ENCODE measurements around the gene PROK2.

Gene PROK2

DNA sequence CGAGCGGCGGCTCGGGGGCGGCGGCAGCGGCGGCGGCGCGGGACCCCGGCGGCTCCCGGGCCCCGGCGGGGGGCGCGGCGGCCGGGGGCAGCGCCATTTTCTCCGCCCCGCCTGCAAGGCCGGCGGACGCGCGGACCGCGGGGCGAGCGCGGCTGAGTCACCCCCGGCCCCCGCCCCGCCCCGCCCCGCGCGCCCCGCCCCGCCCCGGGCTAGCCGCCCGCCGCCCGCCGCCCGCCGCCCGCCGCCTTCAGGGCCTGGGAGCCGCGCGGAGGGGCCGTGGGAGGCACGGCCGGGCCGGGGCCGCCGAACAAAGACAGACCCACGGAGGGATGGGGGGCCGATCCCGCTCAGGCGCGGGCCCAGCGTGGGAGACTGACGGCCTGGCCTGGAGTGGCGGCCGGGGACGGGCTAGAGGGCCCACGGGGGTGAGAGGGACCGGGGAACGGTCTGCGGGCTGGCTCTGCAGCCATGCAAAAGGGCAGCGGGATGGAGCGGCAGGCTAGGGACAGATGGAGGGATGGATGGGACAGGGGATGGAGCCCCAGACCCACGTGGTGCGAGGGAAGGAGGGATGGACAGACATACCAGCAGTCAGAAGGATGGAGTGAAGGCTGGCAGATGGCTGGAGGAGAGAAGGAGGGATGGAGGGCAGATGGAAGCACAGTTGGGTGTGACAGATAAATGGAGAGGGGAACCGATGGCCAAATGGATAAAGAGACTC lies 59.5 kb downstream of the PROK2 start, which contains the start of gene EIF4E3:
EIF4E3 (minus strand) TSS at position 132 of the 721 bp plus-strand sequence; CDS start at position 97, 35 bp downstream.
- H3K27me3 ChIP-seq (ENCODE audit: control insufficient read depth in 5 of 5, insufficient read depth in 4 of 5, low read length in 5 of 5): no peaks in the 10 kb centered on the region
- peak within 1 kb of the TSS; percentile 50 for H3K27ac ChIP-seq (ENCODE audit: low read depth, low read length)
- peak within 1 kb of the TSS; percentile 67 to 94 (median 81) for H3K4me3 ChIP-seq (ENCODE audit: low read depth in 1 of 5, low read length in 5 of 5)
- H3K9me3 ChIP-seq (ENCODE audit: control insufficient read depth in 5 of 5, low read length in 5 of 5): no peaks in the 10 kb centered on the region
- peaks cover 0 to 2% (median 0%) of the 10 kb centered on the region in 5 donors for H3K36me3 ChIP-seq (ENCODE audit: control insufficient read depth in 5 of 5, insufficient read depth in 5 of 5, low read length in 5 of 5)
- H3K9ac ChIP-seq (ENCODE audit: low read length in 5 of 5): peak within 1 kb of the TSS in 4 of 5 donors; percentile 29 to 86 (median 80)
- H3K4me1 ChIP-seq (ENCODE audit: control insufficient read depth in 5 of 5, insufficient read depth in 5 of 5, low read length in 5 of 5): peaks cover 9 to 37% (median 24%) of the 10 kb centered on the region in 5 donors

DNA sequence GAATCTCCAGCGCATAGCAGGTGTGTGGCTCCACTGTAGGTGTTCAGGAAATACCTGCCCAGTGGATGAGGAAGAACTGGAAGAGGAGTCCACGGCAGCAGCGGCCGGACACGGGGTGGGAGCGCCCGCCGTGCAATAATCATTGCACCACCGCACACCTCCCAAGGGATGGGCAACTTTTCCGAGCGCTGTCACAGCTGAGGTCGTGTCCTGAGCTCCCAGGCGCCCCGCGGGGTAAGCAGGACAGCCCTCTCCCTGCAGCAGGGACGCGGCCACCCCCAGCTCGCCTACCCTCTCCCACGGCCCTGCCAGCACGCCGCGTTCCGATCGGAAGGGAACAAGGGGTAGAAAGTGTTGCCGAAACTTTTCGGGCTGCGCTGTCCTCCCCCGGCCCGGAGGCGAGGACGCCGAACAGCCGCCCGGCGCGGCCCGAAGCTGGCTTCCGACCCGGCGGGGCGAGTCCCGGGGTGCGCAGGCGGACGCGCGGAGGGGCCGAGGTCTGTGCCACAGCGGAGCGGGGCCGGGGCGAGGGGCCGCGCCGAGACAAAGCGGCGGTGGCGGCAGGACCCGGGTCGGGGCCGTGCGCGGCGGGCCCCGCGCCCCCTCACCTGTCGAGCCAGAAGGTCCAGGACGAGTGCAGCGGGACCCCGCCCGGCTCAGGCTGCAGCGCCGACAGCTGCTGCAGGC lies 60.2 kb downstream of the PROK2 start:
- no peaks in the 10 kb centered on the region for H3K9me3 ChIP-seq (ENCODE audit: control insufficient read depth in 5 of 5, low read length in 5 of 5)
- H3K9ac ChIP-seq (ENCODE audit: low read length in 5 of 5): peak overlapping the region in 4 of 5 donors; percentile 29 to 86 (median 80)
- peaks cover 6 to 33% (median 22%) of the 10 kb centered on the region in 5 donors for H3K4me1 ChIP-seq (ENCODE audit: control insufficient read depth in 5 of 5, insufficient read depth in 5 of 5, low read length in 5 of 5)
- no peaks in the 10 kb centered on the region for H3K27me3 ChIP-seq (ENCODE audit: control insufficient read depth in 5 of 5, insufficient read depth in 4 of 5, low read length in 5 of 5)
- H3K4me3 ChIP-seq (ENCODE audit: low read depth in 1 of 5, low read length in 5 of 5): peak overlapping the region; percentile 63 to 94 (median 81)
- H3K27ac ChIP-seq (ENCODE audit: low read depth, low read length): peak overlapping the region; percentile 50
- peaks cover 0 to 2% (median 0%) of the 10 kb centered on the region in 5 donors for H3K36me3 ChIP-seq (ENCODE audit: control insufficient read depth in 5 of 5, insufficient read depth in 5 of 5, low read length in 5 of 5)

GRCh38 chr3:71724171-71724453 lies 60.8 kb downstream of the PROK2 start:
- peaks cover 6 to 27% (median 22%) of the 10 kb centered on the region in 5 donors for H3K4me1 ChIP-seq (ENCODE audit: control insufficient read depth in 5 of 5, insufficient read depth in 5 of 5, low read length in 5 of 5)
- H3K27me3 ChIP-seq (ENCODE audit: control insufficient read depth in 5 of 5, insufficient read depth in 4 of 5, low read length in 5 of 5): no peaks in the 10 kb centered on the region
- H3K9ac ChIP-seq (ENCODE audit: low read length in 5 of 5): peak overlapping the region in 4 of 5 donors; percentile 29 to 86 (median 80)
- peaks cover 0 to 2% (median 0%) of the 10 kb centered on the region in 5 donors for H3K36me3 ChIP-seq (ENCODE audit: control insufficient read depth in 5 of 5, insufficient read depth in 5 of 5, low read length in 5 of 5)
- peak overlapping the region; percentile 50 for H3K27ac ChIP-seq (ENCODE audit: low read depth, low read length)
- H3K9me3 ChIP-seq (ENCODE audit: control insufficient read depth in 5 of 5, low read length in 5 of 5): no peaks in the 10 kb centered on the region
- peak overlapping the region; percentile 63 to 94 (median 81) for H3K4me3 ChIP-seq (ENCODE audit: low read depth in 1 of 5, low read length in 5 of 5)

GRCh38 chr3:71723452-71724170 lies 61.3 kb downstream of the PROK2 start:
- Histone ChIP-seq H3K36me3 (ENCODE audit: control insufficient read depth in 5 of 5, insufficient read depth in 5 of 5, low read length in 5 of 5) (peaks cover 0 to 2% (median 0%) of the 10 kb centered on the region in 5 donors), H3K4me3 (ENCODE audit: low read depth in 1 of 5, low read length in 5 of 5) (peak overlapping the region; percentile 63 to 94 (median 81)), H3K27me3 (ENCODE audit: control insufficient read depth in 5 of 5, insufficient read depth in 4 of 5, low read length in 5 of 5) (no peaks in the 10 kb centered on the region), H3K27ac (ENCODE audit: low read depth, low read length) (no peak overlapping the region), H3K9me3 (ENCODE audit: control insufficient read depth in 5 of 5, low read length in 5 of 5) (no peaks in the 10 kb centered on the region), H3K4me1 (ENCODE audit: control insufficient read depth in 5 of 5, insufficient read depth in 5 of 5, low read length in 5 of 5) (peaks cover 6 to 25% (median 22%) of the 10 kb centered on the region in 5 donors), H3K9ac (ENCODE audit: low read length in 5 of 5) (peak overlapping the region in 3 of 5 donors; percentile 29 to 83 (median 78))

GRCh38 chr3:71722693-71723092 lies 62.3 kb downstream of the PROK2 start:
- Histone ChIP-seq H3K27ac (ENCODE audit: low read depth, low read length) (no peak overlapping the region), H3K4me3 (ENCODE audit: low read depth in 1 of 5, low read length in 5 of 5) (no peak overlapping the region)

More at GRCh38 chr3:71722693-71723092, 62.3 kb downstream of the PROK2 start:
- peaks cover 0 to 2% (median 0%) of the 10 kb centered on the region in 5 donors for H3K36me3 ChIP-seq (ENCODE audit: control insufficient read depth in 5 of 5, insufficient read depth in 5 of 5, low read length in 5 of 5)
- H3K9me3 ChIP-seq (ENCODE audit: control insufficient read depth in 5 of 5, low read length in 5 of 5): no peaks in the 10 kb centered on the region
- no peaks in the 10 kb centered on the region for H3K27me3 ChIP-seq (ENCODE audit: control insufficient read depth in 5 of 5, insufficient read depth in 4 of 5, low read length in 5 of 5)
- no peak overlapping the region for H3K9ac ChIP-seq (ENCODE audit: low read length in 5 of 5)
- peaks cover 7 to 25% (median 22%) of the 10 kb centered on the region in 5 donors for H3K4me1 ChIP-seq (ENCODE audit: control insufficient read depth in 5 of 5, insufficient read depth in 5 of 5, low read length in 5 of 5)

All from subcutaneous abdominal adipose tissue (tissue), 5 donors.